ENCODE data around the gene SLC16A8.

GRCh38 chr22:38074181-38075104 lies 9.5 kb downstream of the SLC16A8 start:
- no peak for TF ChIP-seq PATZ1 (CRISPR knock-in tag; IDR thresholded peaks at IDR 0.05; ENCODE audit: borderline replicate concordance)
- no peak for TF ChIP-seq ESRRG (CRISPR knock-in tag; IDR thresholded peaks at IDR 0.05)
- TF ChIP-seq ZFP3 (CRISPR knock-in tag; IDR thresholded peaks at IDR 0.05) = no peak
- no peak for TF ChIP-seq PPARA (CRISPR knock-in tag; IDR thresholded peaks at IDR 0.05; ENCODE audit: borderline replicate concordance)
- TF ChIP-seq ISL1 (CRISPR knock-in tag; IDR thresholded peaks at IDR 0.05) = no peak
- TF ChIP-seq OSR1 (CRISPR knock-in tag; IDR thresholded peaks at IDR 0.05) = no peak
- TF ChIP-seq ZFP30 (CRISPR knock-in tag; IDR thresholded peaks at IDR 0.05) = no peak
- no peak for TF ChIP-seq ZNF565 (CRISPR knock-in tag; conservative IDR thresholded peaks at IDR 0.05; ENCODE audit: low read depth)
